Stomach smooth muscle (tissue), 2 donors: ENCODE measurements around the gene MAGI1.

Experiments used
- H3K27ac ChIP-seq: one replicate; pipeline ENCODE4 v1.7.0; 2013; ENCODE audit warnings: mild to moderate bottlenecking, low read length, inconsistent platforms
- H3K27me3 ChIP-seq, 2 donors: one replicate each; pipeline ENCODE4 v1.7.0; 2013; ENCODE audit warnings: low read length in 2 of 2; ENCODE audit not compliant: insufficient read depth in 2 of 2, control insufficient read depth in 1 of 2
- H3K36me3 ChIP-seq, 2 donors: one replicate each; pipeline ENCODE4 v1.7.0; 2013; ENCODE audit warnings: low read length in 2 of 2; ENCODE audit not compliant: control insufficient read depth in 2 of 2, insufficient read depth in 2 of 2
- H3K4me1 ChIP-seq: one replicate; pipeline ENCODE4 v1.7.0; 2013; ENCODE audit warnings: low read length; ENCODE audit not compliant: control insufficient read depth, insufficient read depth
- H3K4me3 ChIP-seq, 2 donors: one replicate each; pipeline ENCODE4 v1.7.0; 2013; ENCODE audit warnings: low read length in 2 of 2
- H3K9ac ChIP-seq, 2 donors: one replicate each; pipeline ENCODE4 v1.7.0; 2013; ENCODE audit warnings: low read length in 2 of 2, mild to moderate bottlenecking in 1 of 2
- H3K9me3 ChIP-seq, 2 donors: one replicate each; pipeline ENCODE4 v1.7.0; 2013; ENCODE audit warnings: low read length in 2 of 2; ENCODE audit not compliant: control insufficient read depth in 2 of 2
- donor health status: healthy.
- donor health status: Pancreatic carcinoma.

The MAGI1 gene

GRCh38 chr3:65334045-65334665, 704.6 kb downstream of the MAGI1 start:
- H3K9me3 ChIP-seq = no peaks in the 10 kb centered on the region
- peaks cover 0 to 2% of the 10 kb centered on the region in 2 donors for H3K27me3 ChIP-seq
- H3K4me1 ChIP-seq = no peaks in the 10 kb centered on the region
- H3K36me3 ChIP-seq = no peaks in the 10 kb centered on the region
- no peak overlapping the region for H3K9ac ChIP-seq
- H3K27ac ChIP-seq = no peak overlapping the region
- H3K4me3 ChIP-seq = no peak overlapping the region

GRCh38 chr3:65331730-65332129, 707.0 kb downstream of the MAGI1 start:
- Histone ChIP-seq H3K9ac (no peak overlapping the region), H3K4me1 (no peaks in the 10 kb centered on the region), H3K36me3 (no peaks in the 10 kb centered on the region), H3K4me3 (no peak overlapping the region), H3K9me3 (no peaks in the 10 kb centered on the region), H3K27me3 (no peaks in the 10 kb centered on the region), H3K27ac (no peak overlapping the region)

GRCh38 chr3:65330072-65330471, 708.6 kb downstream of the MAGI1 start:
- Histone ChIP-seq H3K4me3 (no peak overlapping the region), H3K27ac (no peak overlapping the region), H3K9me3 (no peaks in the 10 kb centered on the region), H3K27me3 (no peaks in the 10 kb centered on the region), H3K9ac (no peak overlapping the region), H3K36me3 (no peaks in the 10 kb centered on the region), H3K4me1 (no peaks in the 10 kb centered on the region)

- Histone ChIP-seq H3K27ac (no peak overlapping the region), H3K9me3 (no peaks in the 10 kb centered on the region), H3K27me3 (no peaks in the 10 kb centered on the region), H3K4me3 (no peak overlapping the region), H3K36me3 (no peaks in the 10 kb centered on the region), H3K4me1 (no peaks in the 10 kb centered on the region), H3K9ac (no peak overlapping the region)
Measured at GRCh38 chr3:65328148-65328547, 710.6 kb downstream of the MAGI1 start.

- no peaks in the 10 kb centered on the region for H3K4me1 ChIP-seq
- H3K4me3 ChIP-seq = no peak overlapping the region
- no peaks in the 10 kb centered on the region for H3K36me3 ChIP-seq
- no peak overlapping the region for H3K27ac ChIP-seq
- no peaks in the 10 kb centered on the region for H3K27me3 ChIP-seq
- H3K9ac ChIP-seq = no peak overlapping the region
- no peaks in the 10 kb centered on the region for H3K9me3 ChIP-seq
Measured at GRCh38 chr3:65326574-65326973, 712.1 kb downstream of the MAGI1 start.

- peaks cover 6 to 9% of the 10 kb centered on the region in 2 donors for H3K9me3 ChIP-seq
- H3K9ac ChIP-seq = no peak overlapping the region
- no peaks in the 10 kb centered on the region for H3K27me3 ChIP-seq
- no peaks in the 10 kb centered on the region for H3K36me3 ChIP-seq
- H3K27ac ChIP-seq = no peak overlapping the region
- H3K4me3 ChIP-seq = no peak overlapping the region
- H3K4me1 ChIP-seq = no peaks in the 10 kb centered on the region
Measured at GRCh38 chr3:65322910-65323309, 715.8 kb downstream of the MAGI1 start.

- Histone ChIP-seq H3K4me1 (no peaks in the 10 kb centered on the region), H3K9ac (no peak overlapping the region), H3K27ac (no peak overlapping the region), H3K36me3 (no peaks in the 10 kb centered on the region), H3K27me3 (no peaks in the 10 kb centered on the region), H3K9me3 (peaks cover 6 to 9% of the 10 kb centered on the region in 2 donors), H3K4me3 (no peak overlapping the region)
Measured at GRCh38 chr3:65318231-65318630, 720.5 kb downstream of the MAGI1 start.

GRCh38 chr3:65314916-65315315, 723.8 kb downstream of the MAGI1 start:
- Histone ChIP-seq H3K27me3 (no peaks in the 10 kb centered on the region), H3K9ac (no peak overlapping the region), H3K9me3 (no peaks in the 10 kb centered on the region), H3K4me1 (no peaks in the 10 kb centered on the region), H3K36me3 (no peaks in the 10 kb centered on the region), H3K4me3 (no peak overlapping the region), H3K27ac (no peak overlapping the region)

- Histone ChIP-seq H3K27ac (no peak overlapping the region), H3K9me3 (no peaks in the 10 kb centered on the region), H3K27me3 (no peaks in the 10 kb centered on the region), H3K9ac (no peak overlapping the region), H3K4me3 (no peak overlapping the region), H3K4me1 (no peaks in the 10 kb centered on the region), H3K36me3 (no peaks in the 10 kb centered on the region)
Measured at GRCh38 chr3:65314269-65314668, 724.4 kb downstream of the MAGI1 start.

- Histone ChIP-seq H3K27me3 (no peaks in the 10 kb centered on the region), H3K9me3 (no peaks in the 10 kb centered on the region), H3K36me3 (no peaks in the 10 kb centered on the region), H3K4me3 (no peak overlapping the region), H3K4me1 (no peaks in the 10 kb centered on the region), H3K9ac (no peak overlapping the region), H3K27ac (no peak overlapping the region)
Measured at GRCh38 chr3:65313666-65314065, 725.1 kb downstream of the MAGI1 start.

GRCh38 chr3:65305836-65306235, 732.9 kb downstream of the MAGI1 start:
- H3K27me3 ChIP-seq = peaks cover 0 to 2% of the 10 kb centered on the region in 2 donors
- H3K9ac ChIP-seq = no peak overlapping the region
- no peak overlapping the region for H3K4me3 ChIP-seq
- no peaks in the 10 kb centered on the region for H3K36me3 ChIP-seq
- H3K9me3 ChIP-seq = no peaks in the 10 kb centered on the region
- no peak overlapping the region for H3K27ac ChIP-seq
- no peaks in the 10 kb centered on the region for H3K4me1 ChIP-seq
